Hematopoietic multipotent progenitor cell treated with erythropoietin and hydrocortisone succinate and interleukin-3 and kit ligand, for 17 days (in vitro differentiated cells): ENCODE results near the gene TFDP2.
"Not testable (repeated sequence)": the region's sequence is repeated elsewhere in the genome, so short reads cannot be mapped to it uniquely, and the experiment has no call there.

ENCODE experiments used
- DNase-seq: peaks from one replicate; pipeline ENCODE4 v3.0.0-alpha.2; 2015; ENCODE audit warnings: low spot score

TFDP2 gene

DNA sequence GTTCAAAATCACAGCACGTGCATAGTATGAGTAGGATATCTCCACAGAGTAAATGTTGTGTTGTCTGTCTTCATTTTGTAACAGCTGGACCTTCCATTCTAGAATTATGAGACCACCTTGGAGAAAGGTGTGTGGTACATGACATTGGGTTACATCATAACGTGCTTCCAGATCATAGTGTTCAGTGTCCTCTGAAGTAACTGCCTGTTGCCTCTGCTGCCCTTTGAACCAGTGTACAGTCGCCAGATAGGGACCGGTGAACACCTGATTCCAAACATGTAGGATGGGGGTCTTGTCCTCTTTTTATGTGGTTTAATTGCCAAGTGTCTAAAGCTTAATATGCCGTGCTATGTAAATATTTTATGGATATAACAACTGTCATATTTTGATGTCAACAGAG lies 223.7 kb downstream of the TFDP2 start:
- not testable (repeated sequence) for DNase-seq

DNA sequence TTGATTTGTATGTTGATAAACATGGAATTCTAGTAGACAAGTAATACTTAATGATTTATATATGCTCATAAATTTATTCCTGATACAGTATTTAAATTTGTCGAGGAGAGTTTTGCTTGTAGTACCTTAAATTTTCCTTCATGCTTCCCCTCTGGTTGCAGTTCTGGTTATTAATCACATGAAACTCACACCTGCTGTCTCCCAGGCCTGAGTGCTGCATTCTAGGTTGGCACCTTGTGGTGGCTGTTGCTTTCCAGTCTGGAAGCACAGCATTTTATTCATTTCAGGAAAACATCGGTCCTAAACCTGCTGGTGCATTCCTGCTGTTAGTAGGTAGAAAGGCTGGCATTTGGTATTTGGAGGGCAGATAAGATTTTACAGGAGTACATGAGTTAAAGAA lies 228.0 kb downstream of the TFDP2 start:
- DNase-seq: no peak

DNA sequence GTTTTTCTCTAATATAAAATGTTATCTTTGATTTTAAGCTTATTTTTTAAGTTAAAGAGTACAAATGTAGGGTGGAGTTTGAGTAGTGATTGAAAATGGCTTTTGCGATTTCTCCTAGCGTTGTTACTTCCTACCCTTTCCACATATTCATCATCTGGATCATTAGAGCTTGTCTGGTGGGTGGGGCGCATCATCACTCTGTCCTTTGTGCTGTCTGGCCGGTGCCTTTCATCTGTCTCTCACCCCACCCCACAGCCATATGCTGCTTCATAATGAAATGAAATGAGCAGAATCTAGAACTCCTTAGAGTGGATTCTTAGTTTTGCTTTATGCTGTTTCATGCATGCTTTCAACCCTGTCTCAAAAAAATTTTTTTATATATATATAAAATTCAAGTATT lies 228.6 kb downstream of the TFDP2 start:
- DNase-seq: no peak

DNA sequence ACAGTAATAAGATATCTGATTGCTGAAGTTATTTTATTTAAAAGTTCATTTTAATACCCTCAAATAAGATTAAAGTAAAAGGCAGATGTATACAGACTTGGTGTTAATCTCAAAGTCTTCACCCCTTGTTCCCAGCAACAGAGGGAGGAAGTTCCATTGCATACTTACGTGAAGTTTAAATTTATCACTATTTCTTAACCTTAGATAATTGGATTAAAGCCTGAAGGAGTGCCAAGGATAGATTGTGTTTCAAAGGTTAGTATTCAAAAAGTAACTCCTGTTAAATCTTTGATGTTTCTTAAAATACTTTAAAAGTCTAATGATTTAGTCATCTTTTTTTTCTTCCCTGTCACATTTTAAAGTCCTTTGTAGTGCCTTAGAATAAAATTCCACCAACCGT lies 233.6 kb downstream of the TFDP2 start:
- DNase-seq: no peak

DNA sequence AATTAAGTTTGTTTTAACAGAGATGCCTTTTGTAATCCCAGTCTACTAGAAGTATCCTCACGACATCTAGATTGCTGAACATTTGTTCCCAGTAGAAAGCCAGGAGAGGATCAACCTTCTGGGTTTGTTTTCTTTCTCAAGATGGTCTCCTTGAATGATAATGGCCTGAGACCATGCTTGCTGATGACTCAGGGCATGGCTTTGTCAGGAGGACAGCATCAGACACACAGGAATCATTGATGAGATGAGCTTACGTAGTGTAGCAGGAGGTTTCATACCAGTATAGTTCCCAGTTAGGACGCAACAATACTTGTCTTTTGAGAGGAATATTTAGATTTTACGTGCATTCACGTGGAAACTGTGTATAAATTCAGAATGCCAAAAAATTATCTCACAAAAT lies 234.3 kb downstream of the TFDP2 start:
- no peak for DNase-seq

DNA sequence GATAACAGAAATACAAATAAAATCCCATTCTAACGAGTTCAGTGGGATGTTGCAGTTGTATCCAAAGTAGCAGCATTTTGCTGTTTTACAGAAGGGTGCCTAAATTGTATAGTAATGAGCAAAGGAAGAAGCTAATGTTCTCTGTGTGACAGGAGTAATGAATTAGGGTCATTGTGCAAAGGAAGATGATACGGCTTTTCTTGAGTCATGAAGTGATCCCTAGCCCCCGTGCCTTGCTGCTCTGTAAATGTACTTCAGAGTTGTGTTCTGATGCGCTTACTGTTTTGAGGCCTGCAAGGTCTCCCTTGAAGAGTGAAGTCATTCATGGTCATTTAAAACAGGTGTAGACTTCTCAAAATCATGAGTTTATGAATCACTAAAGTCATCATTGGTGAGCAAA lies 235.0 kb downstream of the TFDP2 start:
- DNase-seq: no peak

DNA sequence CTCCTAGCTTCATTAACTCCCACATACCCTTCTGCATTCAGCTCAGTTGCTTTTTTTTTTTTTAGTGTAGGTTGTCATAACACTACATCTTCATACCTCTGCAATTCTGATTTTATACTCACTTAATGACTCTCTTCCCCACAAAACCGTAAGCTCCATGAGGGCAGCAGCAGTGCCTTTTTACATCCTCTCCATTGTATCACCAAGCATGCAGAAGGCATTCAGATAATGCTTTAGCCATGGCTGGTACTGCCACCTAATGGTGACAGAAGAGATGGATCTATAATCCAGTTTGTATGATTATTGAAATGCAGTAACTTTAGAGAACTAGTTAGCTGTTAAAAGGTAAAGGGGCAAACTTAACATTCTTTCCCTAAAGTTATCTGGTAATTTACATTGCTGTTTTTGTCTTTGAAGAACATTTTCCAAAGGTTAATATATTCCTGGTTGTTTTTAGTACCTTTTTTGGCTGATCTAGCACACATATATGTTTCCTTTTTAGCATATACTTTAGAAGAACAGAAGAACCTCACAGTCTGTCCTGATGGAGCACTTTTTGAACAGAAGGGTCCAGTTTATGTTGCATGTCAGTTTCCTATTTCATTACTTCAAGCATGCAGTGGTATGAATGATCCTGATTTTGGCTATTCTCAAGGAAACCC lies 236.1 kb downstream of the TFDP2 start:
- peak; percentile 81 for DNase-seq

DNA sequence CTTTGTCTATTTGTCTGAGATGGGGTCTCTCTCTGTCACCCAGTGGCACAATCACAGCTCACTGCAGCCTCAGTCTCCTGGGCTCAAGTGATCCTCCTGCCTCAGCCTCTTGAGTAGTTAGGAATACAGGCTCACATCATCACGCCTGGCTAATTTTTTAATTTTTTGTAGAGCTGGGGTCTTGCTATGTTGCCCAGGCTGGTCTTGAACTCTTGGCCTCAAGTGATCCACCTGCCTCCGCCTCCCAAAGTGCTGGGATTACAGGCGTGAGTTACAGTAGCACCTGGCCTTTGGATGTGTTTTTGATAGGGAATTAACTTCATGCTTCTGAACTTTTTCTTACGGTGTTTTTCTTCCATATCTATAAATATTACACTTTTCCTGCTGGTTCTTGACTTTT lies 239.4 kb downstream of the TFDP2 start:
- DNase-seq: not testable (repeated sequence)

DNA sequence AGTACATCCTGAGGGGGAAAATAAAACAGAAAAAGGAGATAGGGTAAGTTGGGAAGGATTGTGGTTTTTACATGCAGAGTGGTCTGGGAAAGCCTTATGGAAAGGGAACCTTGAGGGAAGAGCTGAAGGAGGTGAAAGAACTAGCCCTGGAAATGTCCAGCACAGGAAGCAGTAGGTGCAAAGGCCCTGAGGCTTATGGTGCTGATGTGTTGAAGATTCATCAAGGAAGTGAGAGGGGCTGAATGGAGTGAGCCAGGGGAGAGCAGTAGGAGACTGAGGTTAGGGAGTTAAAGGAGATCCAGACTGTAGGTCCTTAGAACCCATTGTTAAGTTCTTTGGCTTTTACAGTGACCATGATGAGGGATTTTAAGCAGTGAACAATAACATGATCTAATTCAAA lies 239.9 kb downstream of the TFDP2 start:
- no peak for DNase-seq

DNA sequence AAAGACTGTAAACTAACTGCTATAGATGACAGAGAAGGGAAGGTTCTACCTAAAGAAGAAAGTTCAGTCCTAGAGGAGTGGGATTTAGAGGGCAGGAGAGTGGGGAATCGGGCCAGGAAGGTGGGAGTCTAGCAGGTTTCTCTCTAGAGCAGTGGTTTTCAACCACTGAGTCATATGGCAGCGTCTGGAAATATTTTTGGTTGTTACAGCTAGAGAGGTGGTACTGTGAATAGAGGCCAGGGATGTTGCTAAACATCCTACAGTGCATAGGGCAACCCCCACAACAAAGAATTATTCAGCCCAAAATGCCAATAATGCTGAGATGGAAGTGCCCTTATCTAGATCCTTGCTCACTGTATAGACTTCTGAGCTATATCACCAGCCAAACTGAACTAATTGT lies 244.2 kb downstream of the TFDP2 start:
- DNase-seq: no peak

DNA sequence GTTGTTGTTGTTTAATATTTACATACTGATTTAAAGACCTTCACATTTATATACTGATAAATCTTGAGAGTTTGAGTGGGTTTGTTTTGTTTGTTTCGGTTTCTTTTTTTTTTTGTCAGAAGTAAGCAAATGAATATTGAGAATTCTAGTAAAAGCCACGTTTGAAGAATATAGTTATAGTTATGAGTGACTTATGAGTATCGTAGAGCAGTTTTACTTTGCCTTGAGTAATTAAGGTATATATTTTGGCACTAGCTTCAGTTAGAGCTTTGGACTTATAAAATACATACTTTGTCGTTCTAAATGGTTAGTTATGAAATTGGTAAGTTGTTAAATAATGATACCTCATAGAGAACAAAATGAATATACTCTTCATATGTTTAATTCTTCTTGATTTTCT lies 245.1 kb downstream of the TFDP2 start:
- DNase-seq: no peak

DNA sequence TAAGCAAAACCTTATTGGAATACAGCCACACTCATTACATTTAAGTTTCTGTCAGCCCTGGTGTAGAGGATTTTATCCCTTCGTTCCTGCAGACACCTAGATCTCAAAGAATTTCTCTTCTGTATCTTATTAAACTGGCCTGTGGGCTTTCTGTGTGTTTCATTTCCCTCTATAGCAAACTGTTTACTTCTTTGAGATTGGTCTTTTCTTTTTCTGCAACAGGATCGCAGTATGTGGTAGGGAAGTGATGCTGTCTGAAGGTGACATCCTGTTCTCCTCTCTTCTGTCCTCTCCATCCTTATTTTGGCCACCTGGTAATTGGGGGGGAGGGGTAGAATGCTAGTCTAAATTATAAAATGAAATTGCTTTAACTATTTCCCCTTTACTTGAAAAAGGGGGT lies 247.4 kb downstream of the TFDP2 start:
- no peak for DNase-seq

DNA sequence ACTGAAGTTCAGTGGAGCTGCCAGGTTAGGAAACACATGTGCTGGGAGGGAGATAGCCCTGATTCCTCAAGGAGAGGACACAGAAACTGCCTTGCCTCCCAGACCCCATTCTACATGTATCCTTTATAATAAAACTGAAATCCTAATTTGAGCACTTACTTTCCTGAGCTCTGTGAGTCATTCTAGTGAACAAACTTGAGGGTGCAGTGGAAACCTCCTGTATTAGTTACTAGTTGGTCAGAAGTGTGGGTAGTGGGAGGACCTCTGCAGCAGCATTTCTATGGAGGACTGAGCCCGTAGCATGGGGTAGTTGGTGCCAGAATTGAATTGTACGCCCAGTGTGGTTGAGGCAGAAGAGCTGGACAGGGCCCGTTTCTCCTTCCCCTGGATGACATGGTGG lies 249.0 kb downstream of the TFDP2 start:
- DNase-seq: no peak

DNA sequence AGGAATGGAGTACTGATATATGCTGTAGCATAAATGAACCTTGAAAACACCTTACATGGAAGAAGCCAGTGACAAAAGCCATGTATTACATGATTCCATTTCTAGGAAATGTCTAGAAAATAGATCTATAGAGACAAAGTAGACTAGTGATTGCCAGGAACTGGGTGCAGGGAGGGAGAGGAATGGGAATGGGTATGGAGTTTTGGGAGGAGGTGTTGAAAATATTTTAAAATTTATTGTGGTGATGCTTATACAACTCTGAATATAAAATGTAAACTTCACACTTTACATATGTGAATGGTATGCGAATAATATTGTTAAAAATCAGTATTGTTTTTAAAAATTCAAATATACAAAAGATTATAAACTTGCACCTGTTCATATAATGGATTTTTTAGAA lies 250.4 kb downstream of the TFDP2 start:
- DNase-seq: no peak

DNA sequence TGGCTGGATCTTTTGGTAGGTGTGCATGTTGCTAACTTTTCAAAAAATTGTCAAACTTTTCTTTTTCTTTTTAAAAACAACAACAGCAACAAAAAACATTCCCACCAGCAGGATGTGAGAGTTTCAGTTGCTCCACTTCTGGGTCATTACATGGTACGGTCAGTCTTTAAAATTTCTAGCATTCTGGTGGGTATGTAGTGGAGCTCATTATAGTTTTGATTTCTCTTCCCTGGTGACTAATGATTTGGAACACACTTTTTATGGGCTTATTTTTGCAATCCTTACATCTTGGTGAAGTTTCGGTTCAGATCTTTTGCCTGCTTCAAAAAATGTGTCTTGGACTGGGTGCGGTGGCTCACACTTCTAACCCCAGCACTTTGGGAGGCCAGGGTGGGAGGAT lies 253.6 kb downstream of the TFDP2 start:
- no peak for DNase-seq

DNA sequence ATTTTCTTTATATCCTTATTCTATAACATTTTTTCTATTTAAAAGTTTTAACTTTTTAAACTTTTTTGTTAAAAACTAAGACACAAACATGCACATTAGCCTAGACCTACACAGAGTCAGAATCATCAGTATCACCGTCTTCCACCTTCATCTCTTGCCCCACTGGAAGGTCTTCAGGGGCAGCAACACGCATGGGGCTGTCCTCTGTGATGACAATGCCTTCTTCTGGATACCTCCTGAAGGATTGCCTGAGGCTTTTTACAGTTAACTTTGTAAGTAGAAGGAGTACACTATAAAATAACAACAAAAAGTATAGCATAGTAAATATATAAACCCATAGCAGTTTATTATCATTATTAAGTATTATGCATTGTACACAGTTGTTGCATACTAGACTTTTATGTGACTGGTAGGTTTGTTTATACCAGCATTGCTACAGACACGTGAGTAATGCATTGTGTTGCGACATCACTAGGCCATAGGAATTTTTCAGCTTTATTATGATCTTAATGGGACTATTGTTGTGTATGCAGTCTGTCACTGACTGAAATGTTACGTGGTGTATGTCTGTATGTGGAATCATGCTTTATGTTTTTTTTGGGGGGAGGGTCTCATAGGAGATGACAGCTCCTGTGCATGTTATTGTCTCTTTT lies 254.7 kb downstream of the TFDP2 start:
- no peak for DNase-seq
